Large intestine (tissue), 3 donors: ENCODE results near the gene AKAP13. TPM values are rescaled to one million over a fixed set of nuclear protein-coding genes. Genes with fewer than 3 reads are reported as not detected.

Source experiments
- DNase-seq, 2 donors: peaks; one replicate each; pipeline versions ENCODE4 v3.0.0 to v3.0.0-alpha.2; 2013
- H3K27ac ChIP-seq: one replicate; pipeline ENCODE4 v1.5.1; 2013; ENCODE audit warnings: low read length
- H3K27me3 ChIP-seq: 2 replicates; pipeline ENCODE4 v1.6.1; 2013; ENCODE audit warnings: low read length; ENCODE audit not compliant: control insufficient read depth, insufficient read depth
- H3K36me3 ChIP-seq: 2 replicates; pipeline ENCODE4 v1.6.1; 2013; ENCODE audit warnings: low read length; ENCODE audit not compliant: control insufficient read depth, insufficient read depth
- H3K4me1 ChIP-seq: one replicate; pipeline ENCODE4 v1.6.1; 2013; ENCODE audit warnings: low read length; ENCODE audit not compliant: control insufficient read depth, insufficient read depth
- H3K4me3 ChIP-seq: one replicate; pipeline ENCODE4 v1.5.1; 2013; ENCODE audit warnings: low read length
- H3K9me3 ChIP-seq: one replicate; pipeline ENCODE4 v1.6.1; 2013; ENCODE audit warnings: mild to moderate bottlenecking, low read depth, low read length, moderate library complexity; ENCODE audit not compliant: control insufficient read depth
- WGBS: methylation state at CpG from one replicate; pipeline ENCODE4 v1.1.5; 2013; ENCODE audit warnings: low lambda C conversion rate; ENCODE audit not compliant: insufficient coverage; 5-methylcytosine and 5-hydroxymethylcytosine counted together
- polyA plus RNA-seq: library from polyadenylated mRNA; unstranded; fragments of 120-200 nt; gene quantifications from one replicate; pipeline ENCODE4 v1.2.1, GENCODE V29; 2013

AKAP13 gene
- polyA plus RNA-seq, 1 donor, result 68.9 TPM

- Histone ChIP-seq H3K9me3 (no peaks in the 10 kb centered on the region), H3K27me3 (no peaks in the 10 kb centered on the region), H3K27ac (no peak overlapping the region), H3K4me1 (peaks cover 3% of the 10 kb centered on the region), H3K36me3 (peaks cover 24% of the 10 kb centered on the region), H3K4me3 (no peak overlapping the region)
- no peak for DNase-seq
- WGBS, result no CpG with 5 or more reads among the region's 8 CpGs
Observed at GRCh38 chr15:85762756-85763127, 382.3 kb downstream of the AKAP13 start.

DNA sequence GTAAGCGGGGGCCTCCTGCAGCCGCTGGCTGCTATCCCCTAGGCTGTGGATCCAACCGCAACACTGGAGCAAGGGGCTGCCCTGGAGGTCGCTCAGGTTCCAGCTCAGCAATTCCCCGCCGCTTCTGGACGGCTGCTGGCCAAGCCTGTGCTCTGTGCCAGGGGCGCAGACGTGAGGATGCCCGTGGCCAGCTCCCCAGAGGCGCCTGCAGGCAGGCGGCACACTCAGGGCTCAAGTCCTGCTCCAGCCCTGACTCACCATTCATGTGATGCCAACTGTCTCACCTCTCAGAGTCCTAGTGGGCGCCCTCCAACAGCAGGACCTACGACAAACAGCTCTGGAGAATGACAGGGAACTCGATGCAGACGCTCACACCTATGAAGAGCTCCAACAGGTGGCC lies 382.8 kb downstream of the AKAP13 start:
- 100% methylated on average over 1 of the region's 16 CpGs for WGBS
- H3K27me3 ChIP-seq, result no peaks in the 10 kb centered on the region
- no peak overlapping the region for H3K4me3 ChIP-seq
- DNase-seq, result no peak
- peaks cover 28% of the 10 kb centered on the region for H3K36me3 ChIP-seq
- H3K4me1 ChIP-seq, result peaks cover 3% of the 10 kb centered on the region
- H3K27ac ChIP-seq, result no peak overlapping the region
- H3K9me3 ChIP-seq, result peaks cover 2% of the 10 kb centered on the region

DNA sequence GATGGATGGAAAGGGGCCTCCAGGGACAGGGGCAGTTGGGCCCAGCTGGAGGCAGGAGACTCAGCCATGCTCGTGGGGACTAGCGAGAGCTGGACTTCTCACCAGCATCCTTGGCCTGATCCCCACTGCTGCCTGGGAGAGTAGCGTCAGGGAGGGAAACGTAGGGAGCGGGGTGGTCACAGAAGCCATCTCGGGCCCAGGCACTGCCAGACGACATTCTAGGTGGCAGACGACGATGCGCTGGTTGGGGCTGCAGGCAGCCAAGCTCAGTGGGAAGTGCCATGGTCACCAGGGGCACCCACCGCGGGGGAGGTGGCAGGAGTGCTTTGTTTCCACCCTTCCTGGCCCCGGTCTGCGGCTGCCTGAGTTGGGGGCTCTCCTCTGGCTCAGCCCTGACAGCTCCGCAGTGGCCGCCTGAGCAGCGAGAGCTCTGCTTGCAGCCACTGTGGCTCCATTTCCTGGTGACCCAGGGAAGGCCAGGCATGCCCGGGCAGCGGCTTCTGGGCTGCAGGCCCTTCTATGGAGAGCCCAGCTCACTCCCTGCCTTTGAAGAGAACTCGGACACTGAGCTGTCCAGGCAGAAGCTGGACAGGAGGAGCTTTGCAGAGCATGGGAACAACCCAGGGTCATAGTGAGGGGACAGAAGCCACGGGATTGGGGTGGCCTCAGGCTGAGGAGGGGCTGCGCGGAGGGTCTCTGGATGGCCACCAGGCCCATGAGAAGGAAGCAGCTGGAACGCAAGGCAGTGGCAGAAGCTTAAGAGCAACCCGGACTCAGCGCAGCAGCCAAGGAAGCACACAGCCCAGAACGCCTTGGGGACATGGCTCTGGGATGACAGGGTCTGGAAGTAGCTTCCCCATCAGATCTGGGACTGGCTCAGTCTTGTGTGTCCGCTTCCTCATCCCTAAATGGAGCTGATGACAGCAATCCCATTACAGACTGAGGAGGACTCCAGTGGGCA lies 383.6 kb downstream of the AKAP13 start:
- Histone ChIP-seq H3K36me3 (peaks cover 29% of the 10 kb centered on the region), H3K4me1 (peaks cover 3% of the 10 kb centered on the region), H3K27ac (no peak overlapping the region), H3K27me3 (no peaks in the 10 kb centered on the region), H3K9me3 (peaks cover 10% of the 10 kb centered on the region), H3K4me3 (no peak overlapping the region)
- no peak for DNase-seq
- WGBS, result no CpG with 5 or more reads among the region's 28 CpGs

- Histone ChIP-seq H3K27ac (no peak overlapping the region), H3K4me1 (peaks cover 3% of the 10 kb centered on the region), H3K9me3 (peaks cover 16% of the 10 kb centered on the region), H3K36me3 (peaks cover 28% of the 10 kb centered on the region), H3K27me3 (no peaks in the 10 kb centered on the region), H3K4me3 (no peak overlapping the region)
- no CpG with 5 or more reads among the region's 3 CpGs for WGBS
- no peak for DNase-seq
Observed at GRCh38 chr15:85764649-85765277, 384.4 kb downstream of the AKAP13 start.

GRCh38 chr15:85766001-85766831 lies 385.8 kb downstream of the AKAP13 start:
- DNase-seq, result peak; percentile 32 to 42
- no peak overlapping the region for H3K27ac ChIP-seq
- H3K36me3 ChIP-seq, result peaks cover 23% of the 10 kb centered on the region
- peaks cover 16% of the 10 kb centered on the region for H3K9me3 ChIP-seq
- no CpG with 5 or more reads among the region's 24 CpGs for WGBS
- H3K27me3 ChIP-seq, result no peaks in the 10 kb centered on the region
- no peak overlapping the region for H3K4me3 ChIP-seq
- peaks cover 3% of the 10 kb centered on the region for H3K4me1 ChIP-seq

DNA sequence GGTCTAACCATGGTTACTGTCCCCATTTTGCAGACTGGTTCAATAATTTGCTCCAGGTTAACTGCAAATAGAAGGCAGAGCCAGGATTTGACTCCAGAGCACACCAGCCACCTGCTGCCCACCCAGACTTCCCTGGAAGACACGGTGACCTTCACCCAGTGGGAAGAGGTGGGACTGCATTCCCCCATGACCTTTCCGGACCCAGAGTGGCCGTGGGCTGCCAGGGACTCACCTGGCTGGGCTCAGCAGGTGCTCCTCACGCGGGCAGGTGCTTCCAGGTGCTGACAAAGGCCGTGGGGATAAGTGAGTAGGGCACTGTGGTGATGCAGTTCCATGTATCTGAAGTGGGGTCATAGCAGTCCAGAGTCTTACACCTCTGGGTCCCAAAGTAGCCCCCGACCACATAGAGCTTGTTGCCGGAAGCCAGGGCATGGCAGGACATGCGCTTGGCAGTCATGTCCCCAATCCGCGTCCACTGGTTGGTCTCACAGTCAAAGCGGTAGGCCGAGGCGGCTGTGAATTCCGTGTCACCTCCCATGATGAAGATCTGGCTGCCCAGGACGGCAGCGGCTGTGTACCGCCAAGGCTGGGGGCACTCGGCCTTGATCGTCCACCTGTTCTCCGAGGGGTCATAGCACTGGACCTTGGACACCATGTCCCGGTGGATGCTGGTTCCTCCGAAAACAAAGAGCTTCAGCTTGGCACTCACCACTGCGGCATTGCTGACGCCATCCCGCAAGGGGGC lies 387.6 kb downstream of the AKAP13 start:
- WGBS, result no CpG with 5 or more reads among the region's 26 CpGs
- peaks cover 3% of the 10 kb centered on the region for H3K4me1 ChIP-seq
- no peak for DNase-seq
- no peaks in the 10 kb centered on the region for H3K27me3 ChIP-seq
- peaks cover 18% of the 10 kb centered on the region for H3K36me3 ChIP-seq
- no peak overlapping the region for H3K27ac ChIP-seq
- H3K4me3 ChIP-seq, result no peak overlapping the region
- peaks cover 16% of the 10 kb centered on the region for H3K9me3 ChIP-seq

- no peak overlapping the region for H3K4me3 ChIP-seq
- H3K9me3 ChIP-seq, result peaks cover 16% of the 10 kb centered on the region
- WGBS, result no CpG with 5 or more reads among the region's 32 CpGs
- H3K36me3 ChIP-seq, result peaks cover 17% of the 10 kb centered on the region
- H3K27ac ChIP-seq, result no peak overlapping the region
- no peak for DNase-seq
- peaks cover 3% of the 10 kb centered on the region for H3K4me1 ChIP-seq
- H3K27me3 ChIP-seq, result no peaks in the 10 kb centered on the region
Observed at GRCh38 chr15:85768595-85769168, 388.3 kb downstream of the AKAP13 start.

DNA sequence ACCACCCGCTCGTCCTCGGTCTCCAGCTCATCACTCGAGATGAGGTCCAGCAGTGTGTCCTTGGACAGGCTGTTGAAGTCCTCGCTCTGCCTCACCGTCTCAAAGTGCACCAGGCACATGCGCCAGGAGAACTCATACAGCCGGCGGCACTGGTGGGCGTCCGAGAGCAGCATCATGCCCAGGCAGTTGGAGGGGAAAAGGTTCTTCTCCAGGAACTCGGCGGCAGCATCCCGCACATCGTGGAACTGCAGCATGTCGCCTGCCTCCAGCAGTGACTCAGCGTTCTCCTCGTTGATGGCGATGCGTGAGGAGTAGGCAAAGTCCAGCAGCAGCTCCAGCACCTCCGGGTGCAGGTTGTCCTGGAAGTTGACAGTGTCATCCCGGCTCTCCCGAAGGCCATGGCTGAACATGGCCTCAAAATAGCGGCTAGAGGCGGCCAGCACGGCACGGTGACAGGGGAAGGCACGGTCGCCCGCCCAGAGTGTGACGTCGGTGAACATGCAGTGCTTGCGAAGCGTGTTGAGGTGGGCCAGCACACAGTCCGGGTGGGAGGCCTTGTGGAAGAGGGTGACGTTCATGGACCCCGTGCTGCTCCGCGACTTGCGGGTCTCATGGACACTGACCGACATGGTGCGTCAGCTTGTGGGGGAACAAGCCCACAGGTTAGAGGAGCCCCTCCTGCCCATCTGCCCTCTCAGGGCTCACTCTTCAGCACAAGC lies 388.9 kb downstream of the AKAP13 start:
- DNase-seq, result no peak
- Histone ChIP-seq H3K4me3 (no peak overlapping the region), H3K9me3 (peaks cover 16% of the 10 kb centered on the region), H3K4me1 (peaks cover 3% of the 10 kb centered on the region), H3K36me3 (peaks cover 17% of the 10 kb centered on the region), H3K27ac (no peak overlapping the region), H3K27me3 (no peaks in the 10 kb centered on the region)
- WGBS, result 100% methylated on average over 1 of the region's 42 CpGs
